Bronchial epithelial cell (primary cell): ENCODE measurements around the gene GRM8. TPM values are rescaled to one million over a fixed set of nuclear protein-coding genes. Genes with fewer than 3 reads are reported as not detected.
A peak's percentile ranks its signal among the peaks of the same experiment; 100 is the strongest.

Source experiments
- DNase-seq: peaks from one replicate; pipeline ENCODE4 v3.0.0-alpha.2; 2010; ENCODE audit warnings: low read depth
- FAIRE-seq: peaks from 2 replicates; lab custom pipeline; 2011; peaks lifted over from hg19 to GRCh38; lab: Jason Lieb, UNC
- H3K27me3 ChIP-seq: 2 replicates; pipeline ENCODE4 v1.5.1; 2011; ENCODE audit warnings: low read length; ENCODE audit not compliant: control insufficient read depth, insufficient read depth
- H3K36me3 ChIP-seq: 2 replicates; pipeline ENCODE4 v1.5.1; 2011; ENCODE audit warnings: low read length; ENCODE audit not compliant: control insufficient read depth, insufficient read depth
- H3K4me3 ChIP-seq: 2 replicates; pipeline ENCODE4 v1.5.1; 2011; ENCODE audit warnings: mild to moderate bottlenecking, low read depth, low read length, control low read depth
- CTCF ChIP-seq: IDR thresholded peaks from 2 replicates; pipeline ENCODE4 v1.5.1; 2011; ENCODE audit warnings: mild to moderate bottlenecking, moderate library complexity, low read length, control low read depth, inconsistent platforms; ENCODE audit not compliant: insufficient read depth, severe bottlenecking
- total RNA-seq: library from RNA; depleted of rRNA; stranded (reverse); fragments of >200 nt; gene quantifications from 2 replicates; pipeline ENCODE4 v1.2.1, GENCODE V29; 2014

Gene GRM8
- total RNA-seq, 1 donor from 2014 or later = not detected

DNA sequence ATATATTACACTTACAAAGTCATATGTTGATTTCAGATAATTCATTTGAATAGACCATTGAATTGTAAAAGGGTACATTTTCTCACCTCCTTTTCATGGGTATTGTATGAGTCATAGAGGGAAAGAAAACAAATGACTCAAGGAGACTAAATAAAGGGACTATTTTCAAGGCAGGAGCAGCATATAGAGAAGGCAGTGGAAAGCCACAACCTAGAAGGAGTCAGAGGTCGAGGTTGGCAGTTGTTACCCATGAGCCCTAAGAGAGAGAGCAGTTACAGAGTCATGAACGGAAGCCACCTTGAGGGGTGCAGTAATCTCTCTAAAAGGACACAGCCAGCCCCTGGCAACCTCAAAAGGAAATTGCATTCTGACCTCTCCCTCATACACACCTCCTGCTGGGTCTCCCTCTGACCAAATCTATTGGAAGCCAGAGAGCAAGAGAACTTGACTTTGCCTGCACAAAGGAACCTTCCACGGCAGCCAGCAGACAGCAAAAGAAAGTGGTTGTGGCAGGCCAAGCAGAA, 137.9 kb downstream of the GRM8 start:
- DNase-seq (peak; percentile 25), FAIRE-seq (no peak)

DNA sequence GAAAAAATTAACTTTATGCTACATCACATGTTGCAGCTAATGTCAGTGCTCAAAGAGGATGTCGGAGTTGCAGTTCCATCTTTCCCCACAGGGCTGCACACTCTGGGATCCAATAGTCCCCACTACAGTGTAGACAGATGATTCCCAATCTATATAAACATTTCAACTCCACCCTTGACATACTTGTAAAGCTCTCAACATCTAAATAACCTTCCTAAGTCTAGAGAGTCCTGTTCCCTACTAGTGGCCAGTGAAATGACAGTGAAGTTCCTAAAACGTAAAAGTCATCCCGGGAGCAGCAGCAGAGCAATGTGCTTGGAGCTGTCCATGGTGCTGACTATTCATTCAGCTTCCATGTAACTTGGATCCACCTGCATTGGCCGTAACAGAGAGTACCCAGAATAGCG, 145.1 kb downstream of the GRM8 start:
- no peaks in the 10 kb centered on the region for H3K27me3 ChIP-seq
- FAIRE-seq = no peak

More for the DNA sequence above, 137.9 kb downstream of the GRM8 start:
- H3K36me3 ChIP-seq = no peaks in the 10 kb centered on the region
- TF ChIP-seq CTCF = no peak
- H3K27me3 ChIP-seq = no peaks in the 10 kb centered on the region
- H3K4me3 ChIP-seq = no peak overlapping the region

DNA sequence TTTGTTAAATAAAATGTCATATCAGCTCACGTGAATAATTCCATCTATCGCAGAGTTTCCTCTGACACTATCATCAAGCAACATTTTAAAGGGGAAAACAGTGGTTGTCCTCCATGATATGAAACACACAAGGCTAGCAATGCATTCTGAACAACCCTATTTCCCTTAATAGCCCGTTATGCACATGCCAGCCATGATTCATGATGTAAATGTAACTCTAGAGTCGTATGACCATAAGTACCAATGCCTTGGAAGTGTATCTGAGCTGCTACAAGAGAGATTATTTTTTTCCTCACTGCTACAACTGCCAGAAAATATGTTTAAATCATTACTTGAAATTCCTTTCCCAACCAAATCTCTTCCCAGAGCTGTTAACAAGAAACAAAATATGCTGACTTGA, 159.4 kb downstream of the GRM8 start:
- H3K36me3 ChIP-seq = no peaks in the 10 kb centered on the region
- H3K27me3 ChIP-seq = no peaks in the 10 kb centered on the region
- DNase-seq (no peak), FAIRE-seq (no peak)
- no peak for TF ChIP-seq CTCF
- no peak overlapping the region for H3K4me3 ChIP-seq

More for the DNA sequence above, 145.1 kb downstream of the GRM8 start:
- peak; percentile 49 for DNase-seq
- no peak overlapping the region for H3K4me3 ChIP-seq
- peak; percentile 29 for TF ChIP-seq CTCF
- no peaks in the 10 kb centered on the region for H3K36me3 ChIP-seq

GRCh38 chr7:127091620-127092019, 161.1 kb downstream of the GRM8 start:
- no peaks in the 10 kb centered on the region for H3K36me3 ChIP-seq
- no peak for FAIRE-seq
- TF ChIP-seq CTCF = no peak
- H3K27me3 ChIP-seq = no peaks in the 10 kb centered on the region
- no peak overlapping the region for H3K4me3 ChIP-seq
- DNase-seq = no peak

DNA sequence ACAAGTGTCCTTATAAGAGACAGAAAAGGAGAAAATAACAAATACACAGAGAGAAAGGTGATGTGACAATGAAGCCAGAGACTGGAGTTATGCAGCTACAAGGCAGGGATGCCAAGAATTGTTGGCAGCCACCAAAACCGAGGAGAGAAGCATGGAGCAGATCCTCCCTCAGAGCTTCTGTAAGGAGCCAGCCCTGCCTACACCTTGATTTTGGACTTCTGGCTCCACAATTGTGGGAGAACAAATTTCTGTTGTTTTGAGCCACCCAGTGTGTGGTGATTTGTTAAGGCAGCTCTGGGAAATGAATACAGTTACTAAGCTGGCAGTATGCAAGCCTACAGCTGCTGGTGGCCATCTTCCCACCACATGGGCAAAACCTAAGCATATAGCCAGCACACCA, 163.6 kb downstream of the GRM8 start:
- no peak for DNase-seq
- H3K36me3 ChIP-seq = no peaks in the 10 kb centered on the region
- no peak for TF ChIP-seq CTCF
- no peaks in the 10 kb centered on the region for H3K27me3 ChIP-seq
- FAIRE-seq = no peak
- H3K4me3 ChIP-seq = no peak overlapping the region

DNA sequence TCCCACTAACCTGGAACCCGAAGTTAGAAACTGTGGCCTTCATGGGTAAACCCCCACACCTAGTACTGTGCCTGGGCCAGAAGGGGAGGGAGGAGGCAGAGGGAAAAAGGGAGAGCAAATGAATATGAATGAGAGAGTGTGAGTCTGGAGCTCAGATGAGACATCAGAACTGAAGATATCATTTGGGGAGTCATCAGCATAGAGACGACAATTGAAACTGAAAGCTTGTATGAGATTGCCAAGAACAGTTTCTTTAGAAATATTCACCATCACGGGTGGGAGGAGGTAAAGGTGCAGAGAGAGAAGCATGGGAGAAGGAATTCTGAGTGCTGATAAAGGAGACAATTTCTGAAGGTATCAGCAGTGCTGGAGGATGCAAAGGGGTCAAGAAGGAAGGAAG, 171.2 kb downstream of the GRM8 start:
- Histone ChIP-seq H3K4me3 (no peak overlapping the region), H3K36me3 (no peaks in the 10 kb centered on the region), H3K27me3 (no peaks in the 10 kb centered on the region)
- FAIRE-seq = no peak
- no peak for DNase-seq
- no peak for TF ChIP-seq CTCF
